ENCODE data around the gene CLN6. TPM values are rescaled to one million over a fixed set of nuclear protein-coding genes. Genes with fewer than 3 reads are reported as not detected.
A peak's percentile ranks its signal among the peaks of the same experiment; 100 is the strongest.

CLN6 gene
- total and polyA plus RNA-seq, 12 donors = 5.8 to 14.2 (median 9.0) TPM

DNA sequence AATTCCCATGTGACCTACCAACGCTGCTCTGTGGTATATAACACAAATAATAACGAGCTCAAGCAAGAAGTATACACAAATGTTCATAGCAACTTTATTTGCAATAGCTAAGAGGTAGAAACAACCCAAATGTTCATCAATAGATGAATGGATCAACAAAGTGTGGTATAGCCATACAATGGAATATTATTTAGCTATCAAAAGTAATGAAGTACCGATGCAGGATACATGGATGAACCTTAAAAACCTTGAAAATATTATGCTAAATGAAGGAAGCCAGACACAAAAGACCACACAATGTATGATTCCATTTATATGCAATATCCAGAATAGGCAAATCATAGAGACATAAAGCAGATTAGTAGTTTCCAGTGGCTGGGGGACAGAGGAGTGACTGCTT, 32.5 kb upstream of the CLN6 start:
- peaks cover 0 to 33% (median 0%) of the 10 kb centered on the region in 7 donors for H3K27me3 ChIP-seq
- no peaks in the 10 kb centered on the region for H3K36me3 ChIP-seq
- peaks cover 0 to 18% (median 7%) of the 10 kb centered on the region in 9 donors for H3K4me1 ChIP-seq
- TF ChIP-seq, protein P1, sequence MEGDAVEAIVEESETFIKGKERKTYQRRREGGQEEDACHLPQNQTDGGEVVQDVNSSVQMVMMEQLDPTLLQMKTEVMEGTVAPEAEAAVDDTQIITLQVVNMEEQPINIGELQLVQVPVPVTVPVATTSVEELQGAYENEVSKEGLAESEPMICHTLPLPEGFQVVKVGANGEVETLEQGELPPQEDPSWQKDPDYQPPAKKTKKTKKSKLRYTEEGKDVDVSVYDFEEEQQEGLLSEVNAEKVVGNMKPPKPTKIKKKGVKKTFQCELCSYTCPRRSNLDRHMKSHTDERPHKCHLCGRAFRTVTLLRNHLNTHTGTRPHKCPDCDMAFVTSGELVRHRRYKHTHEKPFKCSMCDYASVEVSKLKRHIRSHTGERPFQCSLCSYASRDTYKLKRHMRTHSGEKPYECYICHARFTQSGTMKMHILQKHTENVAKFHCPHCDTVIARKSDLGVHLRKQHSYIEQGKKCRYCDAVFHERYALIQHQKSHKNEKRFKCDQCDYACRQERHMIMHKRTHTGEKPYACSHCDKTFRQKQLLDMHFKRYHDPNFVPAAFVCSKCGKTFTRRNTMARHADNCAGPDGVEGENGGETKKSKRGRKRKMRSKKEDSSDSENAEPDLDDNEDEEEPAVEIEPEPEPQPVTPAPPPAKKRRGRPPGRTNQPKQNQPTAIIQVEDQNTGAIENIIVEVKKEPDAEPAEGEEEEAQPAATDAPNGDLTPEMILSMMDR (IDR thresholded peaks at IDR 0.05) = no peak
- intact Hi-C loops (cut with DNase I) = no loop called here
- no peaks in the 10 kb centered on the region for H3K9me3 ChIP-seq
- DNase-seq (no peak), ATAC-seq (no peak)
- WGBS, 2 donors = 97 to 99% methylated on average over 3 of the region's 3 CpGs
- no peak overlapping the region for H3K27ac ChIP-seq
- H3K4me3 ChIP-seq = no peak overlapping the region

DNA sequence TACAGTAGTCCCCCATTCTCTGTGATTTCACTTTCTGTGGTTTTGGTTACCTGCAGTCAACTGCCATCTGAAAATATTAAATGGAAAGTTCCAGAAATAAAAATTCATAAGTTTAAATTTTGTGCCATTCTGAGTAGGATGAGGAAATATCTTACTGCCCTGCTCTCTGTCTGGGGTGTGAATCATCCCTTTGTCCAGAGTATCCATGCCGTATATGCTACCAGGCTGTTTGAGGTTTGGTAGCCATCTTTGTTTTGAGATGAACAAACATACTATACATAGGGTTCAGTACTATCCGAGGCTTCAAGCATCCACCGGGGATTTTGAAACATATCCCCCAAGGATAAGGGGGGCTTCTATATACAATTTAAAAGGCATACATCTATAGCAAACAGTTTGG, 31.7 kb upstream of the CLN6 start:
- no peaks in the 10 kb centered on the region for H3K36me3 ChIP-seq
- H3K9me3 ChIP-seq = no peaks in the 10 kb centered on the region
- WGBS, 2 donors = 88 to 90% methylated on average over 3 of the region's 3 CpGs
- H3K4me3 ChIP-seq = no peak overlapping the region
- ATAC-seq (no peak), DNase-seq (no peak)
- H3K27me3 ChIP-seq = peaks cover 0 to 27% (median 0%) of the 10 kb centered on the region in 7 donors
- no peak overlapping the region for H3K27ac ChIP-seq
- intact Hi-C loops (cut with DNase I) = no loop called here
- TF ChIP-seq, protein P1 (IDR thresholded peaks at IDR 0.05) = no peak
- peaks cover 0 to 25% (median 14%) of the 10 kb centered on the region in 9 donors for H3K4me1 ChIP-seq

DNA sequence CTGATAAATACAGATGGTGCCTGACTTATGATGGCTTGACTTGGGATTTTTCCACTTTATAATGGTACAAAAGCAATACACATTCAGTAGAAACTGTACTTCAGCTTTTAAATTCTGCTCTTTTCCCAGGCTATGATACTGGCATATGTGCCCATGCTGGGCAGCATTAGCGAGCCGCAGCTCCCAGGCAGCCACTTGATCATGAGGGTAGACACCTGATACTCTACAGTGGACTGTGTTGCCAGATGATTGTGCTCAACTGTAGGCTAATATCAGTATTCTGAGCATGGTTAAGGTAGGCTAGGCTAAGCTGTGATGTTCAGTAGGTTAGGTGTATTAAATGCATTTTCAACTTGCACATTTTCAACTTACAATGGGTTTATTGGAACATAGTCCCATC, 30.4 kb upstream of the CLN6 start:
- Histone ChIP-seq H3K4me1 (peaks cover 0 to 25% (median 15%) of the 10 kb centered on the region in 9 donors), H3K36me3 (no peaks in the 10 kb centered on the region), H3K27ac (peak overlapping the region in 4 of 10 donors; percentile 0 to 57 (median 34)), H3K9me3 (no peaks in the 10 kb centered on the region), H3K27me3 (peaks cover 0 to 20% (median 0%) of the 10 kb centered on the region in 7 donors), H3K4me3 (no peak overlapping the region)
- intact Hi-C loops (cut with DNase I) = loop anchor here in 6 of 10 donors (10.0 kb wide), 4 partner anchors 45 to 415 kb away; no protein-coding TSS in a partner anchor
- WGBS, 2 donors = 60 to 71% methylated on average over 2 of the region's 2 CpGs
- DNase-seq (no peak), ATAC-seq (peak in 5 of 8 donors; percentile 27 to 72 (median 46))
- TF ChIP-seq, protein P1 (IDR thresholded peaks at IDR 0.05) = no peak

DNA sequence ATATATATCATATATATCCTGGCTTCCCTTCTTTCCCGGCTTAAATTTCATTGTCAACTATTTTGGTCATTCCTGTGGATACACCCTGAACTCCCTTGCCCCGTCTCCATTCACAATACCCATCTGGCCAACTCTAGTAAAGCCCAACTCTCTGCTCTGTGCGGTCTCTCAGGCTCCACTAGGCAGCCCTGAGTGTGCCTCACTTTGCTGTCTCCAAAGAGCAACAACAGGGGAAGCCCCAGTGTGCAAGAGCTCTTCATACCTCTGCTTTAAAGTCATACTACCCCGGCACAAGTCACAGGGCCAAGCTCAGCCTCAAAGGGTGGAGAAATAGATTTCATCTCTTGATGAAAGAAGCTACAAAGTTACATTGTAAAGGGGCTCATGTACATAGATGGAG, 29.2 kb upstream of the CLN6 start:
- Histone ChIP-seq H3K4me3 (no peak overlapping the region), H3K27ac (peak overlapping the region in 1 of 10 donors; percentile 22), H3K36me3 (no peaks in the 10 kb centered on the region), H3K4me1 (peaks cover 0 to 25% (median 15%) of the 10 kb centered on the region in 9 donors), H3K9me3 (no peaks in the 10 kb centered on the region), H3K27me3 (peaks cover 0 to 9% (median 0%) of the 10 kb centered on the region in 7 donors)
- ATAC-seq (peak in 1 of 8 donors; percentile 19), DNase-seq (no peak)
- 66 to 67% methylated on average over 4 of the region's 4 CpGs for whole genome bisulfite sequencing, 2 donors
- intact Hi-C loops (cut with DNase I) = loop anchor here in 6 of 10 donors (10.0 kb wide), 4 partner anchors 46 to 416 kb away; no protein-coding TSS in a partner anchor
- TF ChIP-seq, protein P1 (IDR thresholded peaks at IDR 0.05) = no peak

Data from heart right ventricle (tissue), 16 donors.